ENCODE measurements around the gene BRD4. TPM values are rescaled to one million over a fixed set of nuclear protein-coding genes. Genes with fewer than 3 reads are reported as not detected.

The BRD4 gene
- polyA plus RNA-seq, 1 donor (not counting 4 experiments of a cell fraction or from before 2014, with no cell fraction given) = 5.5 TPM

GRCh38 chr19:15264061-15264932, 68.0 kb downstream of the BRD4 start:
- H3K9me1 ChIP-seq (ENCODE audit: control insufficient read depth, extremely low read depth, insufficient read depth, low read length) = no peaks in the 10 kb centered on the region
- FAIRE-seq = no peak
- dilution Hi-C loops (cut with MboI; ENCODE audit: extremely low pct_ligation_motif_present, low sequenced_read_pairs) = no loop called here

GRCh38 chr19:15263361-15263985, 68.9 kb downstream of the BRD4 start:
- Histone ChIP-seq H3K4me1 (ENCODE audit: control insufficient read depth, extremely low read depth, insufficient read depth, low read length) (peaks cover 4% of the 10 kb centered on the region), H2AFZ (ENCODE audit: control insufficient read depth, low read length) (no peak overlapping the region), H3K36me3 (ENCODE audit: control insufficient read depth in 2 of 2, extremely low read depth in 1 of 2, insufficient read depth in 2 of 2, low read length in 2 of 2) (peaks cover 60 to 76% of the 10 kb centered on the region in 2 experiments), H3K27ac (ENCODE audit: control insufficient read depth, insufficient read depth, low read length) (no peak overlapping the region), H3K9me1 (ENCODE audit: control insufficient read depth, extremely low read depth, insufficient read depth, low read length) (no peaks in the 10 kb centered on the region), H3K4me2 (ENCODE audit: control insufficient read depth, extremely low read depth, insufficient read depth, low read depth, low read length) (no peak overlapping the region), H4K20me1 (ENCODE audit: control insufficient read depth, extremely low read depth, insufficient read depth, low read length) (peaks cover 33% of the 10 kb centered on the region), H3K27me3 (ENCODE audit: control insufficient read depth, extremely low read depth, insufficient read depth, low read length) (no peaks in the 10 kb centered on the region), H3K79me2 (ENCODE audit: control insufficient read depth, insufficient read depth, low read length) (peaks cover 55% of the 10 kb centered on the region), H3K9me3 (ENCODE audit: control insufficient read depth, low read depth, low read length) (no peaks in the 10 kb centered on the region), H3K9ac (ENCODE audit: control insufficient read depth, extremely low read depth, insufficient read depth, low read length) (no peak overlapping the region), H3K4me3 (ENCODE audit: control insufficient read depth in 2 of 3, extremely low read depth in 1 of 3, insufficient read depth in 2 of 3, low read depth in 1 of 3, low read length in 3 of 3) (no peak overlapping the region)
- dilution Hi-C loops (cut with MboI; ENCODE audit: extremely low pct_ligation_motif_present, low sequenced_read_pairs) = no loop called here
- DNase-seq (ENCODE audit: low read depth, low spot score) (no peak), FAIRE-seq (peak; percentile 23)
- TF ChIP-seq CTCF (optimal IDR thresholded peaks at IDR 0.05 in 1 of 3, IDR thresholded peaks at IDR 0.05 in 1 of 3, conservative IDR thresholded peaks at IDR 0.05 in 1 of 3; ENCODE audit: extremely low read depth in 1 of 3, insufficient read depth in 2 of 3, low read length in 3 of 3) (no peak), EZH2 (IDR thresholded peaks at IDR 0.05; ENCODE audit: low read length) (no peak)

More at GRCh38 chr19:15264061-15264932, 68.0 kb downstream of the BRD4 start:
- no peak overlapping the region for H3K27ac ChIP-seq (ENCODE audit: control insufficient read depth, insufficient read depth, low read length)
- DNase-seq (ENCODE audit: low read depth, low spot score) = no peak
- TF ChIP-seq EZH2 (IDR thresholded peaks at IDR 0.05; ENCODE audit: low read length) = no peak
- TF ChIP-seq CTCF (optimal IDR thresholded peaks at IDR 0.05 in 1 of 3, IDR thresholded peaks at IDR 0.05 in 1 of 3, conservative IDR thresholded peaks at IDR 0.05 in 1 of 3; ENCODE audit: extremely low read depth in 1 of 3, insufficient read depth in 2 of 3, low read length in 3 of 3) = peak; percentile 79 to 83 (median 83)
- peaks cover 34% of the 10 kb centered on the region for H4K20me1 ChIP-seq (ENCODE audit: control insufficient read depth, extremely low read depth, insufficient read depth, low read length)
- H3K79me2 ChIP-seq (ENCODE audit: control insufficient read depth, insufficient read depth, low read length) = peaks cover 62% of the 10 kb centered on the region
- H3K27me3 ChIP-seq (ENCODE audit: control insufficient read depth, extremely low read depth, insufficient read depth, low read length) = no peaks in the 10 kb centered on the region
- H3K36me3 ChIP-seq (ENCODE audit: control insufficient read depth in 2 of 2, extremely low read depth in 1 of 2, insufficient read depth in 2 of 2, low read length in 2 of 2) = peaks cover 55 to 75% of the 10 kb centered on the region in 2 experiments
- H3K9me3 ChIP-seq (ENCODE audit: control insufficient read depth, low read depth, low read length) = no peaks in the 10 kb centered on the region
- no peak overlapping the region for H3K4me2 ChIP-seq (ENCODE audit: control insufficient read depth, extremely low read depth, insufficient read depth, low read depth, low read length)
- no peak overlapping the region for H3K4me3 ChIP-seq (ENCODE audit: control insufficient read depth in 2 of 3, extremely low read depth in 1 of 3, insufficient read depth in 2 of 3, low read depth in 1 of 3, low read length in 3 of 3)
- no peak overlapping the region for H3K9ac ChIP-seq (ENCODE audit: control insufficient read depth, extremely low read depth, insufficient read depth, low read length)
- H3K4me1 ChIP-seq (ENCODE audit: control insufficient read depth, extremely low read depth, insufficient read depth, low read length) = peaks cover 4% of the 10 kb centered on the region
- H2AFZ ChIP-seq (ENCODE audit: control insufficient read depth, low read length) = no peak overlapping the region
